Measurements from ENCODE around the gene IL1RAPL1. TPM values are rescaled to one million over a fixed set of nuclear protein-coding genes. Genes with fewer than 3 reads are reported as not detected.

IL1RAPL1 gene
- total RNA-seq, 1 donor from 2014 or later = 0.16 TPM

DNA sequence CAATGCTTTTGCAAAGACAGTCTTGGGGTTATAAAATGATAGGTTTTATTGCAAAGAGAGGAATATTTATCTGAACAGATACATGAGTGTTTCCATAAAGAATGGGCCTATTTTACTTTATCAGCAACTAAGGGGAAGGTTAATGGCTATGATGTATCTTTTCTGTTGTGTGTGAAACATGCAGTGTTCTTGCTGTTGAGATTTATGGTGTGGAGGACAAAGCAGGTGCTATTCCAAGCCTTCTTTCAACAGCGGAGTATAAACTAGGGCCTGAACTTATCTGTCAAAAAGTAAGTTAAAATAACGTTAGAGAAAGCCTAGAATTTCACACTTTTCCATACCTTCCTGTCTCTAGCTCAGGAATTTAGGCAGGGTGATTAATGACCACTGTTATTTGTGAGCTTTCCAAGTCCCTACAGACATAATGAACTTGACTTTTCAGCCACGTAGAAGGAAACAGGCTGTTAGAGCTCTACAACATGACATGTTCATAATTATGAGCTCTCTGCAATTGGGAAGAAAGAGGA lies 411.4 kb downstream of the IL1RAPL1 start:
- no peaks in the 10 kb centered on the region for H3K9me3 ChIP-seq (ENCODE audit: insufficient read depth, low read depth, low read length)
- no peaks in the 10 kb centered on the region for H4K20me1 ChIP-seq (ENCODE audit: insufficient read depth, low read length)
- H3K4me2 ChIP-seq (ENCODE audit: low read length) = no peak overlapping the region
- DNase-seq (ENCODE audit: low read depth) (peak; percentile 32), FAIRE-seq (peak; percentile 97)
- H2AFZ ChIP-seq (ENCODE audit: low read depth, low read length) = no peak overlapping the region
- Mint-ChIP-seq H3K4me1 (ENCODE audit: low read depth, unreplicated experiment) (peaks cover 7% of the 10 kb centered on the region), H3K27me3 (ENCODE audit: low read depth, unreplicated experiment) (no peaks in the 10 kb centered on the region), H3K36me3 (ENCODE audit: low read depth, unreplicated experiment) (no peaks in the 10 kb centered on the region), H3K9me3 (ENCODE audit: unreplicated experiment) (no peaks in the 10 kb centered on the region), H3K4me3 (ENCODE audit: unreplicated experiment) (no peak overlapping the region), H3K27ac (ENCODE audit: unreplicated experiment) (no peak overlapping the region)
- no peaks in the 10 kb centered on the region for H3K27me3 ChIP-seq (ENCODE audit: insufficient read depth, low read length)
- H3K27ac ChIP-seq (ENCODE audit: low read depth, low read length) = no peak overlapping the region
- no peaks in the 10 kb centered on the region for H3K36me3 ChIP-seq (ENCODE audit: insufficient read depth, low read length)
- TF ChIP-seq CTCF (IDR thresholded peaks at IDR 0.05; ENCODE audit: insufficient read depth, low read depth, low read length) = no peak
- TF ChIP-seq EZH2 (IDR thresholded peaks at IDR 0.05; ENCODE audit: insufficient read depth, low read length) = no peak
- no peaks in the 10 kb centered on the region for H3K79me2 ChIP-seq (ENCODE audit: insufficient read depth, low read length)
- no peaks in the 10 kb centered on the region for H3K4me1 ChIP-seq (ENCODE audit: insufficient read depth, low read length)
- no peak overlapping the region for H3K4me3 ChIP-seq (ENCODE audit: insufficient read depth, low read depth, low read length)
- H3K9ac ChIP-seq (ENCODE audit: low read length) = no peak overlapping the region

DNA sequence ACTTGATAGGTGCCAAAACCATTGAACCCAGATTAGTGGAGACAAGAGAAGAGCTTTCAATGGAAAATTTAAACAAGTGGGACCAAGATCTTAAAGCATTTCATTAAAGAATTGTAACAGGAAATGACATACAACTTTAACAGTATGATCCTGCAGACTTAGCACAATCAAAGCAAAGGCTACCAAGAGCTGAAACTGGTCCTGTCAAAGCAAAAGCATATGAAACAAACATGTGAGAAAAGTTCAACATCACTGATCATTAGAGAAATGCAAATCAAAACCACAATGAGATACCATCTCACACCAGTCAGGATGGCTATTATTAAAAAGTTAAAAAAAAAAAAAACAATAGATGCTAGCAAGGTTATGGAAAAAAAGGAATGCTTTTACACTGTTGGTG lies 425.6 kb downstream of the IL1RAPL1 start:
- no peak for TF ChIP-seq CTCF (IDR thresholded peaks at IDR 0.05; ENCODE audit: insufficient read depth, low read depth, low read length)
- TF ChIP-seq EZH2 (IDR thresholded peaks at IDR 0.05; ENCODE audit: insufficient read depth, low read length) = no peak
- no peaks in the 10 kb centered on the region for H3K27me3 Mint-ChIP-seq (ENCODE audit: low read depth, unreplicated experiment)
- no peak overlapping the region for H3K9ac ChIP-seq (ENCODE audit: low read length)
- H3K79me2 ChIP-seq (ENCODE audit: insufficient read depth, low read length) = no peaks in the 10 kb centered on the region
- H3K27ac Mint-ChIP-seq (ENCODE audit: unreplicated experiment) = no peak overlapping the region
- H2AFZ ChIP-seq (ENCODE audit: low read depth, low read length) = no peak overlapping the region
- H3K27ac ChIP-seq (ENCODE audit: low read depth, low read length) = no peak overlapping the region
- DNase-seq (ENCODE audit: low read depth) (no peak), FAIRE-seq (no peak)
- H3K4me3 Mint-ChIP-seq (ENCODE audit: unreplicated experiment) = no peak overlapping the region
- no peaks in the 10 kb centered on the region for H3K36me3 ChIP-seq (ENCODE audit: insufficient read depth, low read length)
- no peak overlapping the region for H3K4me2 ChIP-seq (ENCODE audit: low read length)
- H3K4me1 ChIP-seq (ENCODE audit: insufficient read depth, low read length) = no peaks in the 10 kb centered on the region
- H3K9me3 ChIP-seq (ENCODE audit: insufficient read depth, low read depth, low read length) = no peaks in the 10 kb centered on the region
- H3K4me1 Mint-ChIP-seq (ENCODE audit: low read depth, unreplicated experiment) = no peaks in the 10 kb centered on the region
- no peak overlapping the region for H3K4me3 ChIP-seq (ENCODE audit: insufficient read depth, low read depth, low read length)
- H3K36me3 Mint-ChIP-seq (ENCODE audit: low read depth, unreplicated experiment) = no peaks in the 10 kb centered on the region
- H3K9me3 Mint-ChIP-seq (ENCODE audit: unreplicated experiment) = no peaks in the 10 kb centered on the region
- no peaks in the 10 kb centered on the region for H3K27me3 ChIP-seq (ENCODE audit: insufficient read depth, low read length)
- H4K20me1 ChIP-seq (ENCODE audit: insufficient read depth, low read length) = no peaks in the 10 kb centered on the region

GRCh38 chrX:29023207-29023606 lies 436.0 kb downstream of the IL1RAPL1 start:
- Histone ChIP-seq H3K27me3 (ENCODE audit: insufficient read depth, low read length) (no peaks in the 10 kb centered on the region), H3K36me3 (ENCODE audit: insufficient read depth, low read length) (no peaks in the 10 kb centered on the region), H3K27ac (ENCODE audit: low read depth, low read length) (no peak overlapping the region), H2AFZ (ENCODE audit: low read depth, low read length) (no peak overlapping the region), H3K4me2 (ENCODE audit: low read length) (no peak overlapping the region), H3K4me1 (ENCODE audit: insufficient read depth, low read length) (no peaks in the 10 kb centered on the region), H3K4me3 (ENCODE audit: insufficient read depth, low read depth, low read length) (no peak overlapping the region), H3K9me3 (ENCODE audit: insufficient read depth, low read depth, low read length) (no peaks in the 10 kb centered on the region), H4K20me1 (ENCODE audit: insufficient read depth, low read length) (no peaks in the 10 kb centered on the region), H3K79me2 (ENCODE audit: insufficient read depth, low read length) (no peaks in the 10 kb centered on the region), H3K9ac (ENCODE audit: low read length) (no peak overlapping the region)
- no peak overlapping the region for H3K4me3 Mint-ChIP-seq (ENCODE audit: unreplicated experiment)
- DNase-seq (ENCODE audit: low read depth) (no peak), FAIRE-seq (peak; percentile 87)
- no peaks in the 10 kb centered on the region for H3K4me1 Mint-ChIP-seq (ENCODE audit: low read depth, unreplicated experiment)
- H3K27ac Mint-ChIP-seq (ENCODE audit: unreplicated experiment) = no peak overlapping the region
- H3K36me3 Mint-ChIP-seq (ENCODE audit: low read depth, unreplicated experiment) = no peaks in the 10 kb centered on the region
- no peaks in the 10 kb centered on the region for H3K9me3 Mint-ChIP-seq (ENCODE audit: unreplicated experiment)
- no peaks in the 10 kb centered on the region for H3K27me3 Mint-ChIP-seq (ENCODE audit: low read depth, unreplicated experiment)
- TF ChIP-seq EZH2 (IDR thresholded peaks at IDR 0.05; ENCODE audit: insufficient read depth, low read length) = no peak
- TF ChIP-seq CTCF (IDR thresholded peaks at IDR 0.05; ENCODE audit: insufficient read depth, low read depth, low read length) = no peak
